HCT116 (cell line): ENCODE measurements around the gene LINC00305. TPM values are rescaled to one million over a fixed set of nuclear protein-coding genes. Genes with fewer than 3 reads are reported as not detected.

Experiments used
- ATAC-seq: fragments of 200-7000 bp; cut with Tn5 transposase; 2 replicates; pipeline ENCODE4 v1.9.1; 2020; ENCODE audit warnings: mild to moderate bottlenecking, moderate library complexity
- BruUV-seq: library from RNA; stranded (reverse); fragments of 400-500 nt; replicated peaks from 2 replicates; lab custom pipeline; 2021; lab: Mats Ljungman, UMichigan
- CTCF ChIA-PET: fragments of 300-600 bp; sonication (Branson Sonifier 250); formaldehyde crosslinking; loops from one replicate; lab custom pipeline; 2021; ENCODE audit warnings: antibody characterized with exemption; lab: Charles Lee
- POLR2A ChIA-PET: fragments of 300-600, 350-600 bp; sonication (Branson Sonifier 250); formaldehyde crosslinking; loops from one replicate; lab custom pipeline; 2021; ENCODE audit warnings: antibody characterized with exemption; lab: Charles Lee
- RAD21 ChIA-PET, 2 experiments: fragments of 300-600 bp; sonication (Branson Sonifier 250); formaldehyde crosslinking; loops; one replicate each; lab custom pipeline; 2023; ENCODE audit warnings: low total read pairs in 2 of 2; ENCODE audit not compliant: uncharacterized antibody in 2 of 2, unreplicated experiment in 2 of 2, low non-redundant PET in 1 of 2; lab: Charles Lee
- DNase-seq: peaks from one replicate; pipeline ENCODE4 v3.0.0-alpha.2; 2010; ENCODE audit warnings: low read depth, low spot score
- H2AFZ ChIP-seq: fragments of 200-600 bp; shearing (Covaris generic), sonication (generic); 2 replicates; pipeline ENCODE4 v1.6.1; 2017; ENCODE audit warnings: low read depth, mixed run types, mixed read lengths, antibody characterized with exemption, low read length; ENCODE audit not compliant: poor library complexity, severe bottlenecking
- H3K27ac ChIP-seq: 2 replicates; pipeline ENCODE4 v1.5.1; 2012; ENCODE audit warnings: low read depth, low read length
- H3K27me3 ChIP-seq: fragments of 200-600 bp; sonication (generic); 2 replicates; pipeline ENCODE4 v1.6.1; 2016; ENCODE audit warnings: mixed run types, low read length, mixed read lengths; ENCODE audit not compliant: insufficient read depth
- H3K36me3 ChIP-seq, 2 experiments: fragments of 200-500 bp in 1 of 2; fragments of 200-600 bp in 1 of 2; sonication (Bioruptor generic) in 1 of 2; sonication (generic) in 1 of 2; 2 replicates each; pipeline versions ENCODE4 v1.5.1 to v1.6.1; 2014 to 2016; ENCODE audit warnings: low read length in 2 of 2, inconsistent platforms in 1 of 2, mixed read lengths in 1 of 2, mixed run types in 1 of 2; ENCODE audit not compliant: insufficient read depth in 2 of 2, control insufficient read depth in 1 of 2
- H3K4me1 ChIP-seq, 2 experiments: fragments of 200-600 bp in 1 of 2; sonication (generic) in 1 of 2; 2 replicates each; pipeline versions ENCODE4 v1.5.1 to v1.6.1; 2012 to 2017; ENCODE audit warnings: low read length in 2 of 2, inconsistent platforms in 1 of 2, mild to moderate bottlenecking in 1 of 2, mixed read lengths in 1 of 2, mixed run types in 1 of 2, moderate library complexity in 1 of 2; ENCODE audit not compliant: insufficient read depth in 2 of 2, control insufficient read depth in 1 of 2
- H3K4me2 ChIP-seq: fragments of 200-600 bp; sonication (generic); 2 replicates; pipeline ENCODE4 v1.6.1; 2017; ENCODE audit warnings: mixed run types, low read length, mixed read lengths
- H3K4me3 ChIP-seq, 2 experiments: fragments of 200-600 bp in 1 of 2; sonication (generic) in 1 of 2; replicated peaks in 1 of 2; 2 replicates each; pipeline ENCODE4 v1.5.1; 2011 to 2016; ENCODE audit warnings: low read length in 2 of 2, control low read depth in 1 of 2, low read depth in 1 of 2, mild to moderate bottlenecking in 1 of 2, mixed read lengths in 1 of 2, mixed run types in 1 of 2
- H3K79me2 ChIP-seq: fragments of 200-600 bp; sonication (generic); 2 replicates; pipeline ENCODE4 v1.6.1; 2017; ENCODE audit warnings: mild to moderate bottlenecking, mixed run types, low read length, moderate library complexity, mixed read lengths; ENCODE audit not compliant: insufficient read depth
- H3K9ac ChIP-seq: fragments of 200-600 bp; sonication (generic); 2 replicates; pipeline ENCODE4 v1.6.1; 2016; ENCODE audit warnings: low read length, mixed read lengths
- H3K9me2 ChIP-seq: fragments of 200-600 bp; sonication (generic), shearing (Covaris generic); 2 replicates; pipeline ENCODE4 v1.6.1; 2017; ENCODE audit warnings: mixed run types, mild to moderate bottlenecking, moderate library complexity; ENCODE audit not compliant: insufficient read depth
- H3K9me3 ChIP-seq, 2 experiments: fragments of 200-500 bp in 1 of 2; fragments of 200-600 bp in 1 of 2; sonication (Bioruptor generic) in 1 of 2; sonication (generic) in 1 of 2; 2 replicates each; pipeline ENCODE4 v1.6.1; 2014 to 2017; ENCODE audit warnings: low read length in 2 of 2, mixed read lengths in 2 of 2, inconsistent platforms in 1 of 2, low read depth in 1 of 2, mild to moderate bottlenecking in 1 of 2, mixed run types in 1 of 2, moderate library complexity in 1 of 2; ENCODE audit not compliant: control insufficient read depth in 1 of 2, insufficient read depth in 1 of 2
- H4K20me1 ChIP-seq: fragments of 200-600 bp; sonication (generic), shearing (Covaris generic); 2 replicates; pipeline ENCODE4 v1.6.1; 2017; ENCODE audit warnings: mixed run types, mild to moderate bottlenecking, moderate library complexity; ENCODE audit not compliant: insufficient read depth
- CEBPB ChIP-seq: IDR thresholded peaks from 2 replicates; pipeline ENCODE4 v1.6.1; 2012; ENCODE audit warnings: low read depth
- ELF1 ChIP-seq: IDR thresholded peaks from 2 replicates; pipeline ENCODE4 v1.6.1; 2012; ENCODE audit warnings: low read depth, borderline replicate concordance
- JUND ChIP-seq: IDR thresholded peaks from 2 replicates; pipeline ENCODE4 v1.6.1; 2012
- POLR2AphosphoS5 ChIP-seq: IDR thresholded peaks from 2 replicates; pipeline ENCODE4 v1.6.1; 2011; ENCODE audit warnings: mild to moderate bottlenecking, low read depth, low read length, moderate library complexity
- RAD21 ChIP-seq: IDR thresholded peaks from 2 replicates; pipeline ENCODE4 v1.6.1; 2012; ENCODE audit warnings: low read depth, mild to moderate bottlenecking
- SP1 ChIP-seq: IDR thresholded peaks from 2 replicates; pipeline ENCODE4 v1.6.1; 2012; ENCODE audit warnings: low read depth
- SRF ChIP-seq: IDR thresholded peaks from 2 replicates; pipeline ENCODE4 v1.6.1; 2012; ENCODE audit warnings: low read depth
- TCF7L2 ChIP-seq: IDR thresholded peaks from 2 replicates; pipeline ENCODE4 v1.7.0; 2011; ENCODE audit warnings: borderline replicate concordance, inconsistent platforms; ENCODE audit not compliant: insufficient read depth, insufficient read length; ENCODE audit errors: extremely low read depth
- ZNF274 ChIP-seq: fragments of 200-500 bp; sonication (Bioruptor generic); IDR thresholded peaks from 2 replicates; pipeline ENCODE4 v1.6.1; 2014; ENCODE audit warnings: mild to moderate bottlenecking, low read depth, low read length, inconsistent platforms
- intact Hi-C: fragments of 100-400 bp; cut with micrococcal nuclease; formaldehyde crosslinking; loops from 2 replicates; pipeline ENCODE4 v1.10.0; 2022
- total RNA-seq: library from RNA; stranded (reverse); gene quantifications from one replicate; pipeline ENCODE4 v1.2.1, GENCODE V29; 2021; ENCODE audit not compliant: unreplicated experiment
- TF ChIP-seq, protein P1 (sequence below): IDR thresholded peaks from 2 replicates; pipeline ENCODE4 v1.6.1; 2012
- TF ChIP-seq, protein P2 (sequence below): IDR thresholded peaks from 2 replicates; pipeline ENCODE4 v1.6.1; 2012; ENCODE audit warnings: low read depth
- TF ChIP-seq, protein P3 (sequence below): IDR thresholded peaks from 2 replicates; pipeline ENCODE4 v1.6.1; 2012

LINC00305 gene
- total RNA-seq, 1 experiment from 2014 or later: not detected

DNA sequence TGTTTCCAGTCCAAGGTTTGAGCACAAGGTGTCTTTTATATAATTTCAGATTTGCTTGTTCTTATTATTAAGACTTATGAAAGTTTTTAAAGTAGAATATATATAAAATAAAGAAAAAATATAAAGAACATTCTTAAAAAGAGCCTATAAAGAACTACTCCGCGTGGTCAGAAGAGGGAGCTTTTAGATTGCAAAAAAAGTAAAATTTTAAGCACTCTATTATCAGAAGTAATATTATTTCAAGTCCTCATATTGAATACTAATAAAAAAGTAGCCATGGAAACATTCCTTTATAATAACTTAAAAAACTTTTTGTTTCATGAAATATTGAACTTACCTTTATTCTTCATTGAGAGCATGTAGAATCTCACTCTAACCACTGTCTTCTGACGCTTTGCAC is 51.4 kb downstream of the LINC00305 start:
- no peaks in the 10 kb centered on the region for H4K20me1 ChIP-seq
- ChIA-PET RAD21 (no interaction called here), POLR2A (no interaction called here), CTCF (no interaction called here)
- H3K4me1 ChIP-seq: no peaks in the 10 kb centered on the region
- no peaks in the 10 kb centered on the region for H3K79me2 ChIP-seq
- H2AFZ ChIP-seq: no peak overlapping the region
- H3K9ac ChIP-seq: no peak overlapping the region
- H3K4me2 ChIP-seq: no peak overlapping the region
- DNase-seq (no peak), ATAC-seq (no peak)
- H3K4me3 ChIP-seq: no peak overlapping the region
- H3K36me3 ChIP-seq: no peaks in the 10 kb centered on the region
- 0 out of 2 replicates have a peak, but pooled peaks have one; percentile 5 for TF ChIP-seq RAD21
- TF ChIP-seq, protein P1, sequence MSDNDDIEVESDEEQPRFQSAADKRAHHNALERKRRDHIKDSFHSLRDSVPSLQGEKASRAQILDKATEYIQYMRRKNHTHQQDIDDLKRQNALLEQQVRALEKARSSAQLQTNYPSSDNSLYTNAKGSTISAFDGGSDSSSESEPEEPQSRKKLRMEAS: no peak
- intact Hi-C loops: loop anchor here (10.0 kb wide), 1 partner anchor 57 kb away; no protein-coding TSS in a partner anchor
- no peaks in the 10 kb centered on the region for H3K27me3 ChIP-seq
- no peaks in the 10 kb centered on the region for H3K9me3 ChIP-seq
- no TSS peak for BruUV-seq
- H3K27ac ChIP-seq: no peak overlapping the region
- H3K9me2 ChIP-seq: no peaks in the 10 kb centered on the region

DNA sequence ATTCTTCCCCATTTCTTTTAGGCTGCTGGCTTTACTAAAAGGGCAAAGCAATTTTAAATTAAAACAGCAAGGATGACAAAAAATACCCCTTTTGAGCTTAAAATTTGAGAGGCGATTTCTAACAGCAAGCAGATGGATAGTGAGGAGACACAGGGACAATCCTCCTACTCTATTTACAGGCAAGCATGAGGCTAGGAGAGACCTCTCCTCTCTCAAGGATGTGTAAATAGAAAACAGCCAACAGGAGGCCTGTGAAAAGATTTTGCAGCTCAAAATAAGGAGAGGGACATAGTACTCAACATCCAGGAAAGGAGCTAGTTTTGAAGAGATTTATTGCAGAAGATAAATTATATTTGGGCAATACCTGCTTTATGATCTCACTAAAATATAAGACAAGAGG is 53.8 kb downstream of the LINC00305 start:
- POLR2A ChIA-PET: no interaction called here
- Histone ChIP-seq H3K4me3 (no peak overlapping the region), H3K9ac (no peak overlapping the region), H3K9me2 (no peaks in the 10 kb centered on the region), H3K4me2 (no peak overlapping the region), H3K9me3 (no peaks in the 10 kb centered on the region), H3K36me3 (no peaks in the 10 kb centered on the region), H2AFZ (no peak overlapping the region), H3K4me1 (no peaks in the 10 kb centered on the region), H3K79me2 (no peaks in the 10 kb centered on the region), H4K20me1 (no peaks in the 10 kb centered on the region), H3K27me3 (no peaks in the 10 kb centered on the region), H3K27ac (no peak overlapping the region)
- intact Hi-C loops: loop anchor here (10.0 kb wide), 1 partner anchor 60 kb away; no protein-coding TSS in a partner anchor
- BruUV-seq: no TSS peak
- RAD21 ChIA-PET: no interaction called here
- ATAC-seq (no peak), DNase-seq (no peak)
- CTCF ChIA-PET: no interaction called here
- TF ChIP-seq POLR2AphosphoS5 (no peak), ZNF274 (no peak), JUND (no peak), TCF7L2 (no peak), SP1 (no peak), ELF1 (no peak), CEBPB (no peak), RAD21 (no peak), SRF (no peak)
- TF ChIP-seq, protein P2, sequence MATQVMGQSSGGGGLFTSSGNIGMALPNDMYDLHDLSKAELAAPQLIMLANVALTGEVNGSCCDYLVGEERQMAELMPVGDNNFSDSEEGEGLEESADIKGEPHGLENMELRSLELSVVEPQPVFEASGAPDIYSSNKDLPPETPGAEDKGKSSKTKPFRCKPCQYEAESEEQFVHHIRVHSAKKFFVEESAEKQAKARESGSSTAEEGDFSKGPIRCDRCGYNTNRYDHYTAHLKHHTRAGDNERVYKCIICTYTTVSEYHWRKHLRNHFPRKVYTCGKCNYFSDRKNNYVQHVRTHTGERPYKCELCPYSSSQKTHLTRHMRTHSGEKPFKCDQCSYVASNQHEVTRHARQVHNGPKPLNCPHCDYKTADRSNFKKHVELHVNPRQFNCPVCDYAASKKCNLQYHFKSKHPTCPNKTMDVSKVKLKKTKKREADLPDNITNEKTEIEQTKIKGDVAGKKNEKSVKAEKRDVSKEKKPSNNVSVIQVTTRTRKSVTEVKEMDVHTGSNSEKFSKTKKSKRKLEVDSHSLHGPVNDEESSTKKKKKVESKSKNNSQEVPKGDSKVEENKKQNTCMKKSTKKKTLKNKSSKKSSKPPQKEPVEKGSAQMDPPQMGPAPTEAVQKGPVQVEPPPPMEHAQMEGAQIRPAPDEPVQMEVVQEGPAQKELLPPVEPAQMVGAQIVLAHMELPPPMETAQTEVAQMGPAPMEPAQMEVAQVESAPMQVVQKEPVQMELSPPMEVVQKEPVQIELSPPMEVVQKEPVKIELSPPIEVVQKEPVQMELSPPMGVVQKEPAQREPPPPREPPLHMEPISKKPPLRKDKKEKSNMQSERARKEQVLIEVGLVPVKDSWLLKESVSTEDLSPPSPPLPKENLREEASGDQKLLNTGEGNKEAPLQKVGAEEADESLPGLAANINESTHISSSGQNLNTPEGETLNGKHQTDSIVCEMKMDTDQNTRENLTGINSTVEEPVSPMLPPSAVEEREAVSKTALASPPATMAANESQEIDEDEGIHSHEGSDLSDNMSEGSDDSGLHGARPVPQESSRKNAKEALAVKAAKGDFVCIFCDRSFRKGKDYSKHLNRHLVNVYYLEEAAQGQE: no peak
- TF ChIP-seq, protein P3, sequence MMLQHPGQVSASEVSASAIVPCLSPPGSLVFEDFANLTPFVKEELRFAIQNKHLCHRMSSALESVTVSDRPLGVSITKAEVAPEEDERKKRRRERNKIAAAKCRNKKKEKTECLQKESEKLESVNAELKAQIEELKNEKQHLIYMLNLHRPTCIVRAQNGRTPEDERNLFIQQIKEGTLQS: no peak
- TF ChIP-seq, all 23 proteins: peak for 0
